ENCODE results near the gene PDGFRA.

DNA sequence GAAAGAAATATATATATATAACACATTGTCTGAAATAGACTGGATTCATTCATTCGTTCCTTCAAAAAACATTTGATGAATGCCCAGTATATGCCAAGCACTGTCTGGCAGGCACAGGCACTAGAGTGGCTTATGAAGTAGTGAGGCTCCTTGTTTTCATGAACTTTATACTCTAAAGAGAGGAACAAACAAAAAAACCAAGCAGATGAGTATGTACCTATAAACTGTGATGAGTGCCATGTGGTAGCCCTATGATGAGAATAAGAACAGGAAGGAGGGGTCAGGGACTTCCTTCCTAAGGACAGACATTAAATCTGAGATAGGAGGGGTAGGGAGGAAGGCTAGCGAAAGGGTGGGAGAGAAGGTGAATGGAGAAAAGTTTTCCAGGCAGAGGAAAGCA, 19.5 kb upstream of the PDGFRA start:
- TF ChIP-seq, protein P1, sequence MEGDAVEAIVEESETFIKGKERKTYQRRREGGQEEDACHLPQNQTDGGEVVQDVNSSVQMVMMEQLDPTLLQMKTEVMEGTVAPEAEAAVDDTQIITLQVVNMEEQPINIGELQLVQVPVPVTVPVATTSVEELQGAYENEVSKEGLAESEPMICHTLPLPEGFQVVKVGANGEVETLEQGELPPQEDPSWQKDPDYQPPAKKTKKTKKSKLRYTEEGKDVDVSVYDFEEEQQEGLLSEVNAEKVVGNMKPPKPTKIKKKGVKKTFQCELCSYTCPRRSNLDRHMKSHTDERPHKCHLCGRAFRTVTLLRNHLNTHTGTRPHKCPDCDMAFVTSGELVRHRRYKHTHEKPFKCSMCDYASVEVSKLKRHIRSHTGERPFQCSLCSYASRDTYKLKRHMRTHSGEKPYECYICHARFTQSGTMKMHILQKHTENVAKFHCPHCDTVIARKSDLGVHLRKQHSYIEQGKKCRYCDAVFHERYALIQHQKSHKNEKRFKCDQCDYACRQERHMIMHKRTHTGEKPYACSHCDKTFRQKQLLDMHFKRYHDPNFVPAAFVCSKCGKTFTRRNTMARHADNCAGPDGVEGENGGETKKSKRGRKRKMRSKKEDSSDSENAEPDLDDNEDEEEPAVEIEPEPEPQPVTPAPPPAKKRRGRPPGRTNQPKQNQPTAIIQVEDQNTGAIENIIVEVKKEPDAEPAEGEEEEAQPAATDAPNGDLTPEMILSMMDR (tag by site-specific recombination; IDR thresholded peaks at IDR 0.05): no peak
- TF ChIP-seq YY1 (tag by site-specific recombination; IDR thresholded peaks at IDR 0.05): no peak
- no peak for TF ChIP-seq ZNF274 (IDR thresholded peaks at IDR 0.05; ENCODE audit: low read length)
- TF ChIP-seq ZNF274 (tag by site-specific recombination; IDR thresholded peaks at IDR 0.05; ENCODE audit: borderline replicate concordance): no peak
- TF ChIP-seq YY2 (tag by site-specific recombination; IDR thresholded peaks at IDR 0.05): no peak
- TF ChIP-seq, protein P2, sequence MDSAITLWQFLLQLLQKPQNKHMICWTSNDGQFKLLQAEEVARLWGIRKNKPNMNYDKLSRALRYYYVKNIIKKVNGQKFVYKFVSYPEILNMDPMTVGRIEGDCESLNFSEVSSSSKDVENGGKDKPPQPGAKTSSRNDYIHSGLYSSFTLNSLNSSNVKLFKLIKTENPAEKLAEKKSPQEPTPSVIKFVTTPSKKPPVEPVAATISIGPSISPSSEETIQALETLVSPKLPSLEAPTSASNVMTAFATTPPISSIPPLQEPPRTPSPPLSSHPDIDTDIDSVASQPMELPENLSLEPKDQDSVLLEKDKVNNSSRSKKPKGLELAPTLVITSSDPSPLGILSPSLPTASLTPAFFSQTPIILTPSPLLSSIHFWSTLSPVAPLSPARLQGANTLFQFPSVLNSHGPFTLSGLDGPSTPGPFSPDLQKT (IDR thresholded peaks at IDR 0.05; ENCODE audit: borderline replicate concordance, low read depth, low read length): no peak
- TF ChIP-seq ZBTB48 (tag by site-specific recombination; IDR thresholded peaks at IDR 0.05): no peak
- no peak for TF ChIP-seq ZNF202 (tag by site-specific recombination; IDR thresholded peaks at IDR 0.05; ENCODE audit: borderline replicate concordance)
- TF ChIP-seq, protein P3, sequence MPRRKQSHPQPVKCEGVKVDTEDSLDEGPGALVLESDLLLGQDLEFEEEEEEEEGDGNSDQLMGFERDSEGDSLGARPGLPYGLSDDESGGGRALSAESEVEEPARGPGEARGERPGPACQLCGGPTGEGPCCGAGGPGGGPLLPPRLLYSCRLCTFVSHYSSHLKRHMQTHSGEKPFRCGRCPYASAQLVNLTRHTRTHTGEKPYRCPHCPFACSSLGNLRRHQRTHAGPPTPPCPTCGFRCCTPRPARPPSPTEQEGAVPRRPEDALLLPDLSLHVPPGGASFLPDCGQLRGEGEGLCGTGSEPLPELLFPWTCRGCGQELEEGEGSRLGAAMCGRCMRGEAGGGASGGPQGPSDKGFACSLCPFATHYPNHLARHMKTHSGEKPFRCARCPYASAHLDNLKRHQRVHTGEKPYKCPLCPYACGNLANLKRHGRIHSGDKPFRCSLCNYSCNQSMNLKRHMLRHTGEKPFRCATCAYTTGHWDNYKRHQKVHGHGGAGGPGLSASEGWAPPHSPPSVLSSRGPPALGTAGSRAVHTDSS (tag by site-specific recombination; IDR thresholded peaks at IDR 0.05): no peak
- no peak for TF ChIP-seq ZNF529 (tag by site-specific recombination; IDR thresholded peaks at IDR 0.05; ENCODE audit: insufficient replicate concordance)
- no peak for TF ChIP-seq ZNF324 (tag by site-specific recombination; IDR thresholded peaks at IDR 0.05)
- no peak for TF ChIP-seq RBAK (tag by site-specific recombination; IDR thresholded peaks at IDR 0.05)
- TF ChIP-seq, protein P4, sequence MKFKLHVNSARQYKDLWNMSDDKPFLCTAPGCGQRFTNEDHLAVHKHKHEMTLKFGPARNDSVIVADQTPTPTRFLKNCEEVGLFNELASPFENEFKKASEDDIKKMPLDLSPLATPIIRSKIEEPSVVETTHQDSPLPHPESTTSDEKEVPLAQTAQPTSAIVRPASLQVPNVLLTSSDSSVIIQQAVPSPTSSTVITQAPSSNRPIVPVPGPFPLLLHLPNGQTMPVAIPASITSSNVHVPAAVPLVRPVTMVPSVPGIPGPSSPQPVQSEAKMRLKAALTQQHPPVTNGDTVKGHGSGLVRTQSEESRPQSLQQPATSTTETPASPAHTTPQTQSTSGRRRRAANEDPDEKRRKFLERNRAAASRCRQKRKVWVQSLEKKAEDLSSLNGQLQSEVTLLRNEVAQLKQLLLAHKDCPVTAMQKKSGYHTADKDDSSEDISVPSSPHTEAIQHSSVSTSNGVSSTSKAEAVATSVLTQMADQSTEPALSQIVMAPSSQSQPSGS (tag by site-specific recombination; IDR thresholded peaks at IDR 0.05; ENCODE audit: low read depth): no peak
- TF ChIP-seq, protein P5, sequence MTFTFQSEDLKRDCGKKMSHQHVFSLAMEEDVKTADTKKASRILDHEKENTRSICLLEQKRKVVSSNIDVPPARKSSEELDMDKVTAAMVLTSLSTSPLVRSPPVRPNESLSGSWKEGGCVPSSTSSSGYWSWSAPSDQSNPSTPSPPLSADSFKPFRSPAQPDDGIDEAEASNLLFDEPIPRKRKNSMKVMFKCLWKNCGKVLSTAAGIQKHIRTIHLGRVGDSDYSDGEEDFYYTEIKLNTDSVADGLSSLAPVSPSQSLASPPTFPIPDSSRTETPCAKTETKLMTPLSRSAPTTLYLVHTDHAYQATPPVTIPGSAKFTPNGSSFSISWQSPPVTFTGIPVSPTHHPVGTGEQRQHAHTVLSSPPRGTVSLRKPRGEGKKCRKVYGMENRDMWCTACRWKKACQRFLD (tag by site-specific recombination; IDR thresholded peaks at IDR 0.05): no peak
- TF ChIP-seq SP2 (tag by site-specific recombination; IDR thresholded peaks at IDR 0.05): no peak

Measured in HEK293 (cell line).